K562 (cell line): Measurements from ENCODE around the gene NTSR1.

Source experiments
- KLF6 ChIP-seq: fragments of 250-450 bp; sonication (Bioruptor Pico); IDR thresholded peaks from 2 replicates; pipeline ENCODE4 v1.4.0; 2020; ENCODE audit warnings: mild to moderate bottlenecking, moderate library complexity, borderline replicate concordance
- NONO ChIP-seq, 2 experiments: fragments of 200-400 bp in 1 of 2; fragments of 450-650 bp in 1 of 2; formaldehyde crosslinking in 1 of 2; IDR thresholded peaks; 2 replicates each; pipeline ENCODE4 v1.6.1; 2017; ENCODE audit warnings: low read depth in 2 of 2, mild to moderate bottlenecking in 2 of 2, moderate library complexity in 2 of 2, low read length in 1 of 2
- TF ChIP-seq, protein P1 (sequence below), 2 experiments: fragments of 450-650 bp in 1 of 2; sonication (generic) in 1 of 2; formaldehyde crosslinking in 1 of 2; IDR thresholded peaks; 2 replicates each; pipeline versions ENCODE4 v1.7.1 to v1.9.0; 2016 to 2022; ENCODE audit warnings: inconsistent platforms in 1 of 2, mild to moderate bottlenecking in 1 of 2, missing genetic modification reagents in 1 of 2
- TF ChIP-seq, protein P2 (sequence below), 3 experiments: IDR thresholded peaks in 2 of 3; conservative IDR thresholded peaks in 1 of 3; 2 replicates each; pipeline ENCODE4 v1.5.1; 2011 to 2012; ENCODE audit warnings: low read length in 3 of 3, mild to moderate bottlenecking in 3 of 3, control low read depth in 2 of 3, improper control_type of control experiment in 1 of 3, inconsistent platforms in 1 of 3, low read depth in 1 of 3, mixed read lengths in 1 of 3, moderate library complexity in 1 of 3; ENCODE audit not compliant: insufficient read depth in 2 of 3

DNA sequence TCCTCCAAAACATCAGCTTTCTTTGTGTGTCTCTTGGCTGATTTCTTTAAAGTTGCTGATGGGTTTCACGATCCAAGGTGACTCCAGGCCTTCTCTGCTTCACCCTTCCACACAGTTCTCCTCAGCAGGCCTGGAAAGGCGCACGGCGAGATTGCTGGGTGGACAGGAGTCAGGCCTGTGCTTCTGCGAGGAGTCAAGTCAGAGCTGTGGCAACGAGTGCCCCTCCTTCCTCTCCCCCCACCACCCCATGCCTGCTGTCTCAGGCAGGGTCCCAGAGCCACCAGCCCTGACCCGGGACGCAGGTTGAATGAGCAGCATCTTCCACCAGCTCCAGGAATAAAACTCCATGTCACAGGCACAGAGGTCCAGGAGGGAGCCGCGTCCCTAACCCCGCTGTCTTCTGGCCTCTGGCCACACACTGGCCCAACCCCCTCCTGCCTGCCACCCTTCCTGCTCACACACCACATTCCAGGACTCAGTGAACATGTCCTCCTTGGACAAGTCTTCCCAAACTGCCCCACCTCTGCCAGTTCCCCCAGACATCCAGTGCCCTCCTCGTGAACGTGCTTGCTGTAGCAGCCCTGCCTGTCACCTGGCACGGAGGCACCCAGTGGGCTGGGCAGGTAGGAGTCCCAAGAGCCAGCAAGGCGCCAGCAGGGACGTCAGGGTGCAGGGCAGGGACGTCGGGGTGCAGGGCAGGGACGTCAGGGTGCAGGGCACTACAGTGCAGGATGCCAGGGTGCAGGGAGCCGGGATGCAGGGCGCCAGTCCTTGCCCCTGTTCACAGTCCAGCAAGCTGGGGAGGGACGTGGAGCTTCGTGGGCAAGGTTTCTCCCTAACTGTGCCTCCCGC lies 7.2 kb upstream of the NTSR1 start:
- TF ChIP-seq, protein P1, sequence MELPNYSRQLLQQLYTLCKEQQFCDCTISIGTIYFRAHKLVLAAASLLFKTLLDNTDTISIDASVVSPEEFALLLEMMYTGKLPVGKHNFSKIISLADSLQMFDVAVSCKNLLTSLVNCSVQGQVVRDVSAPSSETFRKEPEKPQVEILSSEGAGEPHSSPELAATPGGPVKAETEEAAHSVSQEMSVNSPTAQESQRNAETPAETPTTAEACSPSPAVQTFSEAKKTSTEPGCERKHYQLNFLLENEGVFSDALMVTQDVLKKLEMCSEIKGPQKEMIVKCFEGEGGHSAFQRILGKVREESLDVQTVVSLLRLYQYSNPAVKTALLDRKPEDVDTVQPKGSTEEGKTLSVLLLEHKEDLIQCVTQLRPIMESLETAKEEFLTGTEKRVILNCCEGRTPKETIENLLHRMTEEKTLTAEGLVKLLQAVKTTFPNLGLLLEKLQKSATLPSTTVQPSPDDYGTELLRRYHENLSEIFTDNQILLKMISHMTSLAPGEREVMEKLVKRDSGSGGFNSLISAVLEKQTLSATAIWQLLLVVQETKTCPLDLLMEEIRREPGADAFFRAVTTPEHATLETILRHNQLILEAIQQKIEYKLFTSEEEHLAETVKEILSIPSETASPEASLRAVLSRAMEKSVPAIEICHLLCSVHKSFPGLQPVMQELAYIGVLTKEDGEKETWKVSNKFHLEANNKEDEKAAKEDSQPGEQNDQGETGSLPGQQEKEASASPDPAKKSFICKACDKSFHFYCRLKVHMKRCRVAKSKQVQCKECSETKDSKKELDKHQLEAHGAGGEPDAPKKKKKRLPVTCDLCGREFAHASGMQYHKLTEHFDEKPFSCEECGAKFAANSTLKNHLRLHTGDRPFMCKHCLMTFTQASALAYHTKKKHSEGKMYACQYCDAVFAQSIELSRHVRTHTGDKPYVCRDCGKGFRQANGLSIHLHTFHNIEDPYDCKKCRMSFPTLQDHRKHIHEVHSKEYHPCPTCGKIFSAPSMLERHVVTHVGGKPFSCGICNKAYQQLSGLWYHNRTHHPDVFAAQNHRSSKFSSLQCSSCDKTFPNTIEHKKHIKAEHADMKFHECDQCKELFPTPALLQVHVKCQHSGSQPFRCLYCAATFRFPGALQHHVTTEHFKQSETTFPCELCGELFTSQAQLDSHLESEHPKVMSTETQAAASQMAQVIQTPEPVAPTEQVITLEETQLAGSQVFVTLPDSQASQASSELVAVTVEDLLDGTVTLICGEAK (IDR thresholded peaks at IDR 0.05), result no peak
- TF ChIP-seq, protein P1 (CRISPR knock-in tag; IDR thresholded peaks at IDR 0.05), result no peak
- TF ChIP-seq KLF6 (no peak), NONO (IDR thresholded peaks at IDR 0.05; ENCODE audit: low read depth in 2 of 2, low read length in 1 of 2) (no peak)
- TF ChIP-seq, protein P2, sequence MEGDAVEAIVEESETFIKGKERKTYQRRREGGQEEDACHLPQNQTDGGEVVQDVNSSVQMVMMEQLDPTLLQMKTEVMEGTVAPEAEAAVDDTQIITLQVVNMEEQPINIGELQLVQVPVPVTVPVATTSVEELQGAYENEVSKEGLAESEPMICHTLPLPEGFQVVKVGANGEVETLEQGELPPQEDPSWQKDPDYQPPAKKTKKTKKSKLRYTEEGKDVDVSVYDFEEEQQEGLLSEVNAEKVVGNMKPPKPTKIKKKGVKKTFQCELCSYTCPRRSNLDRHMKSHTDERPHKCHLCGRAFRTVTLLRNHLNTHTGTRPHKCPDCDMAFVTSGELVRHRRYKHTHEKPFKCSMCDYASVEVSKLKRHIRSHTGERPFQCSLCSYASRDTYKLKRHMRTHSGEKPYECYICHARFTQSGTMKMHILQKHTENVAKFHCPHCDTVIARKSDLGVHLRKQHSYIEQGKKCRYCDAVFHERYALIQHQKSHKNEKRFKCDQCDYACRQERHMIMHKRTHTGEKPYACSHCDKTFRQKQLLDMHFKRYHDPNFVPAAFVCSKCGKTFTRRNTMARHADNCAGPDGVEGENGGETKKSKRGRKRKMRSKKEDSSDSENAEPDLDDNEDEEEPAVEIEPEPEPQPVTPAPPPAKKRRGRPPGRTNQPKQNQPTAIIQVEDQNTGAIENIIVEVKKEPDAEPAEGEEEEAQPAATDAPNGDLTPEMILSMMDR (IDR thresholded peaks at IDR 0.05 in 2 of 3, conservative IDR thresholded peaks at IDR 0.05 in 1 of 3; ENCODE audit: insufficient read depth in 2 of 3, low read depth in 1 of 3, low read length in 3 of 3), result no peak
